HG03095 (cell line): ENCODE results near the gene ATP8B4.
A peak's percentile ranks its signal among the peaks of the same experiment; 100 is the strongest.

Source experiments
- ATAC-seq: cut with Tn5 transposase; IDR thresholded peaks from one replicate; pipeline ENCODE4 v1.9.1; 2021; ENCODE audit warnings: moderate library complexity; ENCODE audit not compliant: unreplicated experiment

The ATP8B4 gene

GRCh38 chr15:49900006-49900902 lies 218.8 kb downstream of the ATP8B4 start:
- no peak for ATAC-seq

- ATAC-seq, result peak; percentile 59
These were observed 220.3 kb downstream of the ATP8B4 start for GRCh38 chr15:49898575-49899283.

GRCh38 chr15:49898097-49898496 lies 220.9 kb downstream of the ATP8B4 start:
- no peak for ATAC-seq

GRCh38 chr15:49895347-49896223 lies 223.4 kb downstream of the ATP8B4 start:
- no peak for ATAC-seq

- ATAC-seq, result no peak
These were observed 228.3 kb downstream of the ATP8B4 start for GRCh38 chr15:49890689-49891088.

GRCh38 chr15:49889536-49889935 lies 229.5 kb downstream of the ATP8B4 start:
- no peak for ATAC-seq

- ATAC-seq, result no peak
These were observed 230.3 kb downstream of the ATP8B4 start for GRCh38 chr15:49888734-49889133.

- no peak for ATAC-seq
These were observed 230.7 kb downstream of the ATP8B4 start for GRCh38 chr15:49888323-49888693.

GRCh38 chr15:49887659-49888322 lies 231.2 kb downstream of the ATP8B4 start:
- no peak for ATAC-seq

GRCh38 chr15:49883121-49883520 lies 235.9 kb downstream of the ATP8B4 start:
- ATAC-seq, result no peak

GRCh38 chr15:49881866-49882265 lies 237.2 kb downstream of the ATP8B4 start:
- no peak for ATAC-seq

GRCh38 chr15:49881433-49881832 lies 237.6 kb downstream of the ATP8B4 start:
- ATAC-seq, result no peak

- no peak for ATAC-seq
These were observed 241.0 kb downstream of the ATP8B4 start for GRCh38 chr15:49877873-49878521.

- ATAC-seq, result no peak
These were observed 241.7 kb downstream of the ATP8B4 start for GRCh38 chr15:49877117-49877872.

GRCh38 chr15:49876401-49877038 lies 242.5 kb downstream of the ATP8B4 start:
- ATAC-seq, result no peak

- ATAC-seq, result no peak
These were observed 243.6 kb downstream of the ATP8B4 start for GRCh38 chr15:49875392-49875791.

GRCh38 chr15:49870472-49870871 lies 248.6 kb downstream of the ATP8B4 start:
- no peak for ATAC-seq

GRCh38 chr15:49868348-49868747 lies 250.7 kb downstream of the ATP8B4 start:
- no peak for ATAC-seq
